Subcutaneous adipose tissue (tissue), 4 donors: Measurements from ENCODE around the gene FREM1. TPM values are rescaled to one million over a fixed set of nuclear protein-coding genes. Genes with fewer than 3 reads are reported as not detected.

Experiments used
- CTCF ChIP-seq: fragments of 450-650 bp; IDR thresholded peaks from one replicate; pipeline ENCODE4 v1.5.1; 2016; ENCODE audit warnings: low read depth, mild to moderate bottlenecking, control low read depth, antibody characterized with exemption, moderate library complexity
- total RNA-seq, 4 donors: library from RNA; depleted of rRNA; stranded (reverse); fragments of >200 nt; gene quantifications; one replicate each; pipeline ENCODE4 v1.1.0, GENCODE V29; 2016

Gene FREM1
- total RNA-seq, 4 donors from 2014 or later, result 3.2 to 14.5 (median 10.0) TPM

- TF ChIP-seq CTCF, result no peak
Measured at GRCh38 chr9:14869671-14870070, 40.6 kb downstream of the FREM1 start.

GRCh38 chr9:14868772-14869583 is 41.2 kb downstream of the FREM1 start:
- no peak for TF ChIP-seq CTCF

- no peak for TF ChIP-seq CTCF
Measured at GRCh38 chr9:14868418-14868771, 41.8 kb downstream of the FREM1 start.

GRCh38 chr9:14866200-14866749 is 44.0 kb downstream of the FREM1 start:
- no peak for TF ChIP-seq CTCF

GRCh38 chr9:14864309-14864708 is 45.9 kb downstream of the FREM1 start:
- no peak for TF ChIP-seq CTCF

GRCh38 chr9:14863402-14863801 is 46.8 kb downstream of the FREM1 start:
- no peak for TF ChIP-seq CTCF

- TF ChIP-seq CTCF, result no peak
Measured at GRCh38 chr9:14857449-14858305, 52.6 kb downstream of the FREM1 start.
